Measurements from ENCODE around the gene STH.

DNA sequence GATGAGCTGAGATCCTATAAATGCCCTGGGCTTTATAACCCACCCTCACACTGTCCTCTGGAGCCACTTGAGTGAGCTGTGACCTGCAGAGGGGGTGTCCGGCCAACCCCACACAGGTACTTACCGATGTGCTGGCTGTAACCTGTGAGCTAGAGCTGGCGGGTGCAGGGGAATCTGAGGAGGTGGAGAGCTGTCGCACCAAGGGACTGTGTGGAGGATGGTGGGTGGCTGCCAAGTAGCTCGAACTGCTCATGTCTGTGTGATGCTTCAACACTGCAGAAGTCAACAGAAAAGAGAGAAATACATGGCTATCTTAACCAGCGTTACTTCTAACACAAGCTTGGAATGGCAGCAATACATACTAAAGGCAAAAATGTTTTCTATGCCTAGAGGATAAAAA lies 39.4 kb downstream of the STH start:
- no peak for TF ChIP-seq POLR2A (IDR thresholded peaks at IDR 0.05)
- TF ChIP-seq, protein P1, sequence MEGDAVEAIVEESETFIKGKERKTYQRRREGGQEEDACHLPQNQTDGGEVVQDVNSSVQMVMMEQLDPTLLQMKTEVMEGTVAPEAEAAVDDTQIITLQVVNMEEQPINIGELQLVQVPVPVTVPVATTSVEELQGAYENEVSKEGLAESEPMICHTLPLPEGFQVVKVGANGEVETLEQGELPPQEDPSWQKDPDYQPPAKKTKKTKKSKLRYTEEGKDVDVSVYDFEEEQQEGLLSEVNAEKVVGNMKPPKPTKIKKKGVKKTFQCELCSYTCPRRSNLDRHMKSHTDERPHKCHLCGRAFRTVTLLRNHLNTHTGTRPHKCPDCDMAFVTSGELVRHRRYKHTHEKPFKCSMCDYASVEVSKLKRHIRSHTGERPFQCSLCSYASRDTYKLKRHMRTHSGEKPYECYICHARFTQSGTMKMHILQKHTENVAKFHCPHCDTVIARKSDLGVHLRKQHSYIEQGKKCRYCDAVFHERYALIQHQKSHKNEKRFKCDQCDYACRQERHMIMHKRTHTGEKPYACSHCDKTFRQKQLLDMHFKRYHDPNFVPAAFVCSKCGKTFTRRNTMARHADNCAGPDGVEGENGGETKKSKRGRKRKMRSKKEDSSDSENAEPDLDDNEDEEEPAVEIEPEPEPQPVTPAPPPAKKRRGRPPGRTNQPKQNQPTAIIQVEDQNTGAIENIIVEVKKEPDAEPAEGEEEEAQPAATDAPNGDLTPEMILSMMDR (IDR thresholded peaks at IDR 0.05), result no peak

All from testis (tissue), 2 donors.